ENCODE measurements around the gene PRDX4.

Gene PRDX4

DNA sequence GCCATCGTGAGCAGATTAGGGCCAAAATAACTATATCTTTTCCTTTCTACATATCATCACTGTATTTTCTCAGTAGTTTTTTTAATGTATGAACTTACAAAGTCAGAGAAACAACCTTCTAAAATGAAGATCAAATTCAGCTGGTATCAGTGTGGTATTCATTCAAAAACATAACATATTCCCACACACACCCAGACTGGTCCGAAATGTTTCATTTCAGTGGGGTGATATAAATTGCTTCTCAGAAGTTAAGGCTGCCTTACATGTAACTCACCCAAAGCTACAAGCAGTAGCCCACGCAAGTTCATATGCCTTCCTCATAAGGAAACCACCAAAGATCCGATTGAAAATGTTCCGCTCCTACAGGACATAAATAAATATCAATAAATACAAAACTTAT lies 37.9 kb downstream of the PRDX4 start:
- TF ChIP-seq, protein P1, sequence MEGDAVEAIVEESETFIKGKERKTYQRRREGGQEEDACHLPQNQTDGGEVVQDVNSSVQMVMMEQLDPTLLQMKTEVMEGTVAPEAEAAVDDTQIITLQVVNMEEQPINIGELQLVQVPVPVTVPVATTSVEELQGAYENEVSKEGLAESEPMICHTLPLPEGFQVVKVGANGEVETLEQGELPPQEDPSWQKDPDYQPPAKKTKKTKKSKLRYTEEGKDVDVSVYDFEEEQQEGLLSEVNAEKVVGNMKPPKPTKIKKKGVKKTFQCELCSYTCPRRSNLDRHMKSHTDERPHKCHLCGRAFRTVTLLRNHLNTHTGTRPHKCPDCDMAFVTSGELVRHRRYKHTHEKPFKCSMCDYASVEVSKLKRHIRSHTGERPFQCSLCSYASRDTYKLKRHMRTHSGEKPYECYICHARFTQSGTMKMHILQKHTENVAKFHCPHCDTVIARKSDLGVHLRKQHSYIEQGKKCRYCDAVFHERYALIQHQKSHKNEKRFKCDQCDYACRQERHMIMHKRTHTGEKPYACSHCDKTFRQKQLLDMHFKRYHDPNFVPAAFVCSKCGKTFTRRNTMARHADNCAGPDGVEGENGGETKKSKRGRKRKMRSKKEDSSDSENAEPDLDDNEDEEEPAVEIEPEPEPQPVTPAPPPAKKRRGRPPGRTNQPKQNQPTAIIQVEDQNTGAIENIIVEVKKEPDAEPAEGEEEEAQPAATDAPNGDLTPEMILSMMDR (IDR thresholded peaks at IDR 0.05; ENCODE audit: low read depth, low read length): no peak
- no peak overlapping the region for H3K4me3 ChIP-seq (replicated peaks in 1 of 2; ENCODE audit: low read depth in 2 of 2, low read length in 2 of 2)
- DNase-seq (ENCODE audit: low read depth in 2 of 2): no peak

DNA sequence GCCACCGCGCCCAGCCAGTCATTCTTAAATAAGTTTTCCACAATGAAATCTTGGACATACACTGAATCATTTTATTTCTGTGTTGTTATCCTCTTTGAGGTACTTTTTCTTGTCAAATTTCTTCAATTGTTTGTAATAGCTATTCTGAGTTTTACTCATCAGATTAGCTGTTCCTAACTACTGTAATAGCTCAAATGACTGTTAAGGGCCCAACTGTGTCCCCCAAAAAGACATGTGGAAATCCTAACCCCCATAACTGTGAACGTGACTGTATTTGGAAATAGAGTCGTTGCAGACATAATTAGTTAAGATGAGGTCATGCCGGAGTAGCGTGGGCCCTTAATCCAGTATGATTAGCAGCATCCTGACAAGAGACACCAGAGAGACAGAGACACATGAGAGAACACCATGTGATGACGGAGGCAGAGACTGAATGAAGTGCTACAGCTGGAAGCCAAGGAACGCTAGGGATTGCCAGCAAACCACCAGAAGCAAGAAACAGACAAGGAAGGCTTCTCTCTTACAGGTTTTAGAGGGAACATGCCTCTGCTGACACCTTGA lies 52.9 kb downstream of the PRDX4 start:
- H3K4me3 ChIP-seq (replicated peaks in 1 of 2; ENCODE audit: low read depth in 2 of 2, low read length in 2 of 2): no peak overlapping the region
- TF ChIP-seq, protein P1 (IDR thresholded peaks at IDR 0.05; ENCODE audit: low read depth, low read length): no peak
- DNase-seq (ENCODE audit: low read depth in 2 of 2): no peak

DNA sequence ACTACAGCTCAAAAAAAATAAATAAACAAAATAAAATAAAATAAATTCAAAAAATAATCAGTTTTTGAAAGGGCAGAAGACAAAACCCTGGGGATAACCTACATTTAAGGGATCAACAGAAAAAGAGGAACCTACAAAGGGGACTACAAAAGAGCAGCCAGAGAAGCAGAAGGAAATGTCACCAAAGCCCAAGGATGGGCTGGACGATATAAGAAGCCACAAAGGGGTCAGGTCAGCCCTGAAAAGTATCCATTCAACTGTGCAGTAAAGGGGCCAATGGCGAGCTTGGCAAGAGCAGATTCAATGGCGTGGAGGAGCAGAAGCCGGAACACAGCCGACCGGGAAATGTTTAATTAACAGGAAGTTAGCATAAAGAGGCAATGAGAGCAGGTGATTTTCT lies 58.9 kb downstream of the PRDX4 start:
- no peak overlapping the region for H3K4me3 ChIP-seq (replicated peaks in 1 of 2; ENCODE audit: low read depth in 2 of 2, low read length in 2 of 2)
- TF ChIP-seq, protein P1 (IDR thresholded peaks at IDR 0.05; ENCODE audit: low read depth, low read length): no peak
- DNase-seq (ENCODE audit: low read depth in 2 of 2): no peak

DNA sequence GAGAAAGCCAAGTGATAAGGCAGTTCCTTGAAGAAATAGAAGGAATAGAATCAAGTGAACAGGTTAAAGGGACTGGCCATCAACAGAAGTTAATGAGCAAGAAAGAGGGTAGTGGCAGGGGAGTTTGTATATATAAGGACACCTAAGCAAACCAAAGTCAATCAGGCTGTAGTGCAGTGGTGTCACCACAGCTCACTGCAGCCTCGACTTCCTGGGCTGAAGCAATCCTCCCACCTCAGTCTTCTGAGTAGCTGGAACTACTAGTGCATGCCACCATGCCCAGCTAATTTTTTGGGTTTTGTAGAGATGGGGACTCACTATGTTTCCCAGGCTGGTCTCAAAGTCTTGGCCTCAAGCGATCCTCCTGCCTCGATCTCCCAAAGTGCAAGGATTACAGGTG lies 59.9 kb downstream of the PRDX4 start:
- TF ChIP-seq, protein P1 (IDR thresholded peaks at IDR 0.05; ENCODE audit: low read depth, low read length): no peak
- no peak for DNase-seq (ENCODE audit: low read depth in 2 of 2)
- no peak overlapping the region for H3K4me3 ChIP-seq (replicated peaks in 1 of 2; ENCODE audit: low read depth in 2 of 2, low read length in 2 of 2)

DNA sequence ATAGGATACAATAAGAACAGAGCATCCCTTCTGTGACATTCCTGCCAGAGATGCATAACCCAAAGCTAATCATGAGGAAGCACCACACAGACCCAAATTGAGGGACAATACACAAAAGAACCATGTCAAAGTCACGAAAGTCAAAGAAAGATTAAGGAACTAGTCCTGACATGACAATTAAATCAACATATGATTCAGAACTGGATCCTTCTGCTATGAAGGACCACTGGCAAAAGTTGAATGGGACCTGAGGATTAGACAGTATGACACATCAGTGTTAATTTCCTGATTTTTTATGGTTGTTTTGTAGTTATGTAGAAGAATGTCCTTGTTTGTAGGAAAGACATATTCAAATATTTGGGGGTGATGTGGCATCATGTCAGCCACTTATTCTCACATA lies 61.9 kb downstream of the PRDX4 start:
- H3K4me3 ChIP-seq (replicated peaks in 1 of 2; ENCODE audit: low read depth in 2 of 2, low read length in 2 of 2): no peak overlapping the region
- TF ChIP-seq, protein P1 (IDR thresholded peaks at IDR 0.05; ENCODE audit: low read depth, low read length): no peak
- DNase-seq (ENCODE audit: low read depth in 2 of 2): no peak

DNA sequence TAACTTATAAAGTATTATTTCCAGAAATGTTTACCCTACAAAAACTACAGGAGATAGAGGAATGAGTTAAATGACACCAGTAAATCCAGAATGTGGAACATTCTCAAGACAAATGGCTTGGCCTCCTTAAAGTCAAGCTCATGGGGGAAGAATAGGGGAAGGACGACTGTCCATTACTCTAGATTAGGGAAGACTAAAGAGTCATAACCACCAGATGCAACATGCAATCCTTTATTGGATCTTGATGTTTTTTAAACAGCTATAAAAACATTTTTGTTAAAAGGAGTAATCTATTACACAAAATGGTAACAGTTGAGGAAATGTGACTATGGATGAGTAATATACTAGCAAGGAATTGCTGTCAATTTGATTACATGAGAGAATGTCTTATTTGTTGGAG lies 64.7 kb downstream of the PRDX4 start:
- TF ChIP-seq, protein P1 (IDR thresholded peaks at IDR 0.05; ENCODE audit: low read depth, low read length): no peak
- DNase-seq (ENCODE audit: low read depth in 2 of 2): peak in 1 of 2 donors; percentile 5
- H3K4me3 ChIP-seq (replicated peaks in 1 of 2; ENCODE audit: low read depth in 2 of 2, low read length in 2 of 2): no peak overlapping the region

DNA sequence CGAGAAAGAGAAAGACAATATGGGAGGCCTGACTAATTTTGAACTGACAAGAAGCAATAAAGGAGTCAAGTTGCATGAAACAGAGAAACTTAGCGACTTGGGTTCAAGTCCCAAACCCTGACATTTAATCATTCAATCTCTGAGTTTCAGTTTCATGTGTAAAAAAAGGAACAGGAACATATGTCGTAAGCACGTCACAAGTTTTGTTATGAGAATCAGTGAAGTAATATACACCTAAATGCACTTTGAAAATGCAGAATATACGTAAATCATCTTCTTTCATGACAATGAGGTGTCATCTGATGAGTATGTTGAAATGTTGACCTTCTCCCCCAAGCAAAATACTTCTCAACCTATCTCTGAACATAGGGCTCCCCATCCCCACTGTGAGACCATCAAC lies 65.4 kb downstream of the PRDX4 start:
- no peak overlapping the region for H3K4me3 ChIP-seq (replicated peaks in 1 of 2; ENCODE audit: low read depth in 2 of 2, low read length in 2 of 2)
- DNase-seq (ENCODE audit: low read depth in 2 of 2): no peak
- TF ChIP-seq, protein P1 (IDR thresholded peaks at IDR 0.05; ENCODE audit: low read depth, low read length): no peak

All from cardiac fibroblast (primary cell).